Activated T-cell treated with anti-CD3 and anti-CD28 coated beads, Interleukin-2, amount 50 U/mL, for 1 hour (primary cell): ENCODE results near the gene STK36.

ENCODE experiments used
- DNase-seq: peaks from one replicate; pipeline ENCODE4 v3.0.0-alpha.2; 2020

STK36 gene, protein sequence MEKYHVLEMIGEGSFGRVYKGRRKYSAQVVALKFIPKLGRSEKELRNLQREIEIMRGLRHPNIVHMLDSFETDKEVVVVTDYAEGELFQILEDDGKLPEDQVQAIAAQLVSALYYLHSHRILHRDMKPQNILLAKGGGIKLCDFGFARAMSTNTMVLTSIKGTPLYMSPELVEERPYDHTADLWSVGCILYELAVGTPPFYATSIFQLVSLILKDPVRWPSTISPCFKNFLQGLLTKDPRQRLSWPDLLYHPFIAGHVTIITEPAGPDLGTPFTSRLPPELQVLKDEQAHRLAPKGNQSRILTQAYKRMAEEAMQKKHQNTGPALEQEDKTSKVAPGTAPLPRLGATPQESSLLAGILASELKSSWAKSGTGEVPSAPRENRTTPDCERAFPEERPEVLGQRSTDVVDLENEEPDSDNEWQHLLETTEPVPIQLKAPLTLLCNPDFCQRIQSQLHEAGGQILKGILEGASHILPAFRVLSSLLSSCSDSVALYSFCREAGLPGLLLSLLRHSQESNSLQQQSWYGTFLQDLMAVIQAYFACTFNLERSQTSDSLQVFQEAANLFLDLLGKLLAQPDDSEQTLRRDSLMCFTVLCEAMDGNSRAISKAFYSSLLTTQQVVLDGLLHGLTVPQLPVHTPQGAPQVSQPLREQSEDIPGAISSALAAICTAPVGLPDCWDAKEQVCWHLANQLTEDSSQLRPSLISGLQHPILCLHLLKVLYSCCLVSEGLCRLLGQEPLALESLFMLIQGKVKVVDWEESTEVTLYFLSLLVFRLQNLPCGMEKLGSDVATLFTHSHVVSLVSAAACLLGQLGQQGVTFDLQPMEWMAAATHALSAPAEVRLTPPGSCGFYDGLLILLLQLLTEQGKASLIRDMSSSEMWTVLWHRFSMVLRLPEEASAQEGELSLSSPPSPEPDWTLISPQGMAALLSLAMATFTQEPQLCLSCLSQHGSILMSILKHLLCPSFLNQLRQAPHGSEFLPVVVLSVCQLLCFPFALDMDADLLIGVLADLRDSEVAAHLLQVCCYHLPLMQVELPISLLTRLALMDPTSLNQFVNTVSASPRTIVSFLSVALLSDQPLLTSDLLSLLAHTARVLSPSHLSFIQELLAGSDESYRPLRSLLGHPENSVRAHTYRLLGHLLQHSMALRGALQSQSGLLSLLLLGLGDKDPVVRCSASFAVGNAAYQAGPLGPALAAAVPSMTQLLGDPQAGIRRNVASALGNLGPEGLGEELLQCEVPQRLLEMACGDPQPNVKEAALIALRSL (N-terminal part only)

DNA sequence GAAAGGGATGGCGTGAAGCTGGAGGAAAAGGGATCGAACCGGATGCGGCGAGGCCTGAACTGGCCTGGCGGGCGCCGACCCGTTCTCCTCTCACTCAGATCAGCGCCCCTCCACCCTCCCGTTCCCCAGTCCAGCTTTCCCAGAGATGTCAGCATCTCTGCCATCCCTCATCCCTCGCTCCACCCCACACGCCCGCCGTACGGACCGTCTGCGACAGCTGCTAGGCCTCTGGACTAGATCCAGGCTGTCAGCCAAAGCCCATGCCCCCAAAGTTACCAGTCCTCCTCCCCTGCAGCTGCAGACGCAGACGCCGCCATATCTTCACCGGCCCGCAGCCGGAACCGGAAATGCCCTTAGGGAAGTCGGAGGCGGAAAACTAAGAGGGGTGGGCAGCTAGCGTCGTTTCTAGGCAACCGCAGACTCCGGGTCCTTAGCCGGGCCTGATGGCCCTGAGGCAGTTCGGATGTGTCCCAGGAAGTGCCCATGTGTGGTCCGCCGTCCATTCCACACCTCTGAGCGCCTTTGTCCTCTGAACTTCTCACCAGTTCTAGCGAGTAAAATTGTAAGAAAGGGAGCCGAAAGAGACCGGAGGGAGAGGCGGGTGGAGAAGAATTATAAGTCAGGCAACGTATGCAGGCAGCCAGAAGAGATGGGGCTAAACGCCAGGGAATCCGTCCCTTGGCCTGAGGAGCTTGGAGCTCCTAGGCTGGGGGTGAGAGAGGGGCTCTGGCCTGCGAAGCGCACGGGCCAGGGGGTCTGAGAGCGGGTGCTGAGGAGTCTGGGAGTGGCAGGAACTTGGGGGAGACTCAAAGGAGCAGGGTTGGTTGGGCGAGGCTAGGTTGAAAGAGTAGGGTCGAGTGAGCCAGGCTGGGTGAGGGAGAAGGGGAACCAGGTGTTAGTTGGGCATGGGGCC is at the start of gene STK36, which contains the start of gene RNF25:
Gene STK36 (plus strand): TSS at position 433 of the 913 bp plus-strand sequence. CDS start 744 bp downstream, outside the sequence.
Gene RNF25 (minus strand): TSS at position 349 of the 913 bp plus-strand sequence. CDS start 32 bp downstream, at position 317.
- peak; percentile 79 for DNase-seq

DNA sequence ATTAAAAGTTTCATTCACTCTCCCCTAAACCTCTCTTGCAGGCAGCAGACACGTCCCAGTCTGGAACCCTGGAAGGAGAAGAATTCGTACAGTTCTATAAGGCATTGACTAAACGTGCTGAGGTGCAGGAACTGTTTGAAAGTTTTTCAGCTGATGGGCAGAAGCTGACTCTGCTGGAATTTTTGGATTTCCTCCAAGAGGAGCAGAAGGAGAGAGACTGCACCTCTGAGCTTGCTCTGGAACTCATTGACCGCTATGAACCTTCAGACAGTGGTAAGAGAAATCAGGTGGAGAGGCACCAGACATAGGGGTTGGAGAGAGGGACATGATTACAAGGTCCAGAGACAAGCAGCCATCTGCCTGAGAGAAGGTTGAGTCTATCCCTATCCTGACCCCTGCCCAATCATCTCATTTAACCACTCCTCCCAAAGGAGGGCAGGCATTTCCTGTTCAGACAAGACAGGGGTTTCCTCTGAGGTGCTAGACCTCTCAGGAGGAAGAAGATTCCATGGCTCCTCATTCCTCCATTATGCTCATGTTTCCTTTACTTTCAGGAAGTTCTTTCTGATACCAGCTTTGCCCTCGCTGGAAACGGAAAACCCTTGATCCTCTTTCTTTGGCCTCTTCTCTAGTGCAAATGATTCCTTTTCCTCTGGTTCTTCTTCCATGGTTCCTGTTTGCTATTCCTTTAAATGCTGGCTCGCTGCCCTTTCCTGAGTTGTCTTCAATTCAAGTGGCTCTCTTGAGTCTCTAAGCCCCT is 49.1 kb upstream of the STK36 start:
- DNase-seq, result no peak

DNA sequence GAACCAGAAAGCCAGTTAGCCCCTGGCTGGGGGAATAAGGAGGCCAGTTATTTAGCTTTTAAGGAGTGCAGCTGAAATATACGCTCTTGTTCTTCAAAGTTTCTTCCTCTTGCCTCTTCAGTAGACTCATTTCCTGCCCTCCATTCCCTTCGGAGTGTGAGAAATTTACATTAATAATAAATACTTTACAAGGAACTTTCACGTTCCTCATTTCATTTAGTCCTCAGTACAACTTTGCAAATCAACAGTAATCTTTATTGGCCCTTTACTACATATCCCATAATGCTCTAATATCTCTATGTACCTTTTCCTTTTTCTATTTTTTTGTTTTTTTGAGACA is 48.5 kb upstream of the STK36 start:
- no peak for DNase-seq

DNA sequence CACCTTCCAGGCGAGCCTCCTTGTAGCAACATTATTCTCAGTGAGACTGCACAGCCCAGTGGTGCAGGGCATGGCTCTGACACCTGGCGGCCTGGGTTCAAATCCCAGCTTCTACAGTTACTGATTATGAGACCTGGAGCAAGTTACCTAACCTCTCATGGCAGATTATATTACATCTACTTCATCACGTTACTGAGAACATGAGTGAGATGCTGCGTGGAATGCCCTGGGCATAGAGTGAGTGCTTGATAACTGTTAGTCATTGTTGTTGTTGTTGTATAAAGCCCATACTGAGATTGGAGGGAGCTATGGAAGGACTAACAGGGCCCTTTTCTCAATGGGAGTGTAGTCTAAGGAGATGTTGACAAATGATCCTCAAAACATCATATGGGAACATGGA is 45.5 kb upstream of the STK36 start:
- no peak for DNase-seq

DNA sequence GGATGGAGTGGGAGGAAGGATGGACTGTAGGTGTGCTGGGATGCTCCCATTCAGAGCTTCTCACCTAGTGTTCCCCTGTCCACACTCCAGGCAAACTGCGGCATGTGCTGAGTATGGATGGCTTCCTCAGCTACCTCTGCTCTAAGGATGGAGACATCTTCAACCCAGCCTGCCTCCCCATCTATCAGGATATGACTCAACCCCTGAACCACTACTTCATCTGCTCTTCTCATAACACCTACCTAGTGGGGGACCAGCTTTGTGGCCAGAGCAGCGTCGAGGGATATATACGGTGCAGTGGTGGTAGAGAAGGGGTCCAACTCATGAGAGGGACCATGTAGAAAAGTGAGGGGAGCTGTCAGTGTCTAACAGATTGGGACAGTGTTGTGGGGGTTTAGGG is 43.9 kb upstream of the STK36 start:
- no peak for DNase-seq

DNA sequence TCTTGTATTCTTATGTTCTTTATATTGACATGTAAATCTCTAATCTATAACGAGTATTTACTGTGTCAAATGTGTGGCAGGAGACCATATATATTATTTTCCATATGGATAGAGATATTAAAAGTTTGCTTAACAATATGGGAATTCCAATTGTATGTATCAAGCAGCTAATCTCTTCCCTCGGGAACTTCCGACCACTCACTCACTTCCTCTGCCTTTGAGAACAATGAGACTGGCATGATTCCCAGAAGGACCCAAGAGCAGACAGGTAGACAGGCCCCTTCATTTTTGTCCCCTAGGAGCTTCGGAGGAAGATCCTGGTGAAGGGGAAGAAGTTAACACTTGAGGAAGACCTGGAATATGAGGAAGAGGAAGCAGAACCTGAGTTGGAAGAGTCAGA is 40.0 kb upstream of the STK36 start:
- DNase-seq, result no peak

DNA sequence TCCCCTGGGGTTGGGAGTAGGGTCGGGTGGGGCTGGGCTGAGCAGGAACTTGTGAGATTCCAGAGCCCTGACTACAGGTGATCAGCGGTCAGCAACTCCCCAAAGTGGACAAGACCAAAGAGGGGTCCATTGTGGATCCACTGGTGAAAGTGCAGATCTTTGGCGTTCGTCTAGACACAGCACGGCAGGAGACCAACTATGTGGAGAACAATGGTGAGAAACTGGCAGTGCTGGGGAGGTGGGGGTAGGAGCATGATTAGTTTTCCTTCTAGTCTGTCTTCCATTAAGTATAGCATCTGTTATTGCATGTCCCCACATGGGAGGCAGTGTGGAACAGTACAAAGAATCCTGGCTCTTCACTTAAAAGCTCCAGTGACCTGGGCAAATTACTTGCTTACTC is 36.2 kb upstream of the STK36 start:
- DNase-seq, result no peak

DNA sequence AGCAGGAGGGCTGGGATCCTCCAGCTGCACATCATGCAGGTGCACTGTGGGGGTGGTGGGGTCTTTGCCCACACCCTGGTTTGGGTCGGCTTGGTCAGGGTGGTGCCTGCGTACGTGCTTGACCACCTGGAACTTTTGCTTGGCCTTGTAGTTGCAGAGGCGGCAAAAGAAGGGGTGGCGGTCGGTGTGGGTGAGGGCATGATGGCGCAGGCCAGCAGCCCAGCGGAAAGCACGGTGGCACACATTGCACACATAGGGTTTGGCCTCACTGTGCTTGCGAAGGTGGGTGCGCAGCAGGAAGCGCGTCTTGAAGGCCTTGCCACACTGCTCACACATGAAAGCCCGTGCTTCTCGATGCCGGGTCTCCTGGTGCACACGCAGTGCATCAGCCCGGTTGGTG is 33.5 kb upstream of the STK36 start:
- DNase-seq, result no peak

DNA sequence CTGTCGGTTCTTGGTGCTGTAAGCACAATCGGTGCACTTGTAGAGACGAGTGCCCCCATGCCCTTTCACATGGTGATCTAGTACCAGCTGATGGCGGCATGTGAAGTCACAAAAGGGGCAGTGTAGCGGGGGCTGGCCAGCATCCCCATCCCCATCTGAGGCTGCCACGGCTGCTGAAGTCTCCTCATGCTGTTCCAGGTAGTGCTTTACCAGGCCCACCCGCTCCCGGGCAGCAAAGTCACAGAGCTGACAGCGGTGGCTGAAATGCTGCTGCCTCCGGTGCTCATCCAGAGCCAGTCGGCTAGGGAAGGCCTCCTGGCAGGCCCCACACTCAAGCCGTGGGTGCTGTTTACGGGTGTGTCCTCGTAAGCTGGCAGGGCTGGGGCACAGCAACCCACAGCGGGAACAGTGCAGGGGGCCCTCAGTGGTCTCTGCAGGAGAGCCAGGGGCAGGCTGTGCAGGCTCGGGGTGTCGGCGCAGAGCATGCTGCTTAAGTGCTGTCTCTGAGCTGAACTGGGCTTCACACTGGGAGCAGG is 29.7 kb upstream of the STK36 start:
- DNase-seq, result no peak

DNA sequence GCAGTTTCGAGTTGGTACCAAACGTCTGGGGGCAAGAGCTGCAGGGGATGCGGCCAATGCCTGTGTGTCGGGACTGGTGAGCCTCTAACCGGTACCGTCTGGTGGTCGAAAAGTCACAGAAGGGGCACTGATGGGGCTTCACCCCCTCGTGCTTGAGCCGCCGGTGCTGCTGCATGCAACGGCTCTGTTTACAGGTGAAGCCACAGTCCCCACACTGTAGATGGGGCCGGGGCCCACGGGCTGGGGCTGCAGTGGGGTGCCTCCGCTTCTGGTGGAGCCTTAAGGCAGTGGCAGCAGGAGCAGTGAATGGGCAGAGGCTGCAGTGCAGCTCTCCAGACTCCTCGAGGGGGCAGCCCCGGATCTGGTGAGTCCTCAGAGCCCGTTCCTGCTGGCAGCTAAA is 29.1 kb upstream of the STK36 start:
- DNase-seq, result no peak

DNA sequence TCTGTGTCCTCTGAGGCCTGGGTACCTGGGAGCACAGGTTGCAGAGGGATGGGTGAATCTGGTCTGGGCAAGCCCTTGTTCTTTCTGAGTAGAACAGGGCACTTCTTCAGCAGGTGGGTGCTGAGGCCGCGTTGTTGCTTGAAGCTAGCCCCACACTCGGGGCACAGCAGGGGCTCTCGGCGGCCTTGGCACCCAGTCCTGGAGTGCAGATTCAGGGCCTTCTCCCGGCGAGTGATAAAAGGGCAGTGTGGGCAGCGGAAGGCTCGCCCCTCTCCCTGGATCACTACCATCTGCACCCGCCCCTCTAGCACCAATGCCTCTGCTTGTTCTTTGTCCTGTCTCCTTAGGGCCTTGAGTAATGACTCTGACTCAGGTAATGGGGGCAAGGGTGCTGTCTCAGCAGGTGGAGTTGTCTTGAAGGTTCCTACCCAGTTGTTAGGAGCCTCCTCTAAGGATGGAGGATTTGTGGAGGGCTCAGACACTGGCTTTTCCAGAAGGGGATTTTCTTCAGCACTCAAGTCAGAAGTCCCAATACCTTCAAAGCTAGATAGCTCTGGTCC is 28.1 kb upstream of the STK36 start:
- no peak for DNase-seq

DNA sequence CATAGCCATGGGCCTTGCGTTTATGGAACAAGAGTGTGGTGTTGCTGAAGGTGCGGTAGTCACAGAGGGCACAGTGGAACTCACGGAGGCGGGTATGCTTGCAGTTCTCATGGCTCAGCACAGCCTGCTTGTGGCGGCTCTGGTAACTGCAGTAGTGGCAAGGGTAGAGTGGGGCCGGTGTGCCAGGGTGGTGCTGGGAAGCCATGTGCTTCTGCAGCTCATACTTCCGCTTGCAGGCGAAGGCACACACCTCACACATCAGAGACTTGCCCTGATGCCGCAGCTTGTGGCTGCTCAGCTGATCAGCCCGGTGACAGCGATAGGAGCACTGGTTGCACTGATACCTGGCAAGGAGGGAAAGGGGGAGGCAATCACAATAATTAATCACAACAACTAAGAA is 27.2 kb upstream of the STK36 start:
- DNase-seq, result no peak

DNA sequence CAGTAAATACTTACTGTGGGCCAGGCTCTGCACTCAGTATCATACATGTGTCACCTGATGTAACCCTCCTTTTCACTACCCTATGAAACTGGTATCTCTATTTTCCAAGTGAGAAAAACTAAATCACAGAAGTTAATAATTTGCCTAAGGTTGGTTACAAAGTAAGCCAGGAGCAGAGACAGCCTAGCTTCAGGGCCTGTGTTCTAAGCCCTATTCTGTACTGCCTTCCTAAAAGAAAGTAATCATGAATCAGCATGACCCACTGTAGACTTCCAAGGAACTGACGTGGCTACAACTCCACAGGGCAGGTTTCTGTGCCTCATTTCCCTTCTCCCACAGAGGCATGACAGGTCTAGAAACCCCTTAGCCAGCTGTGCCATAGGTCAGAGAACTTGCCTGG is 26.8 kb upstream of the STK36 start:
- DNase-seq, result no peak

DNA sequence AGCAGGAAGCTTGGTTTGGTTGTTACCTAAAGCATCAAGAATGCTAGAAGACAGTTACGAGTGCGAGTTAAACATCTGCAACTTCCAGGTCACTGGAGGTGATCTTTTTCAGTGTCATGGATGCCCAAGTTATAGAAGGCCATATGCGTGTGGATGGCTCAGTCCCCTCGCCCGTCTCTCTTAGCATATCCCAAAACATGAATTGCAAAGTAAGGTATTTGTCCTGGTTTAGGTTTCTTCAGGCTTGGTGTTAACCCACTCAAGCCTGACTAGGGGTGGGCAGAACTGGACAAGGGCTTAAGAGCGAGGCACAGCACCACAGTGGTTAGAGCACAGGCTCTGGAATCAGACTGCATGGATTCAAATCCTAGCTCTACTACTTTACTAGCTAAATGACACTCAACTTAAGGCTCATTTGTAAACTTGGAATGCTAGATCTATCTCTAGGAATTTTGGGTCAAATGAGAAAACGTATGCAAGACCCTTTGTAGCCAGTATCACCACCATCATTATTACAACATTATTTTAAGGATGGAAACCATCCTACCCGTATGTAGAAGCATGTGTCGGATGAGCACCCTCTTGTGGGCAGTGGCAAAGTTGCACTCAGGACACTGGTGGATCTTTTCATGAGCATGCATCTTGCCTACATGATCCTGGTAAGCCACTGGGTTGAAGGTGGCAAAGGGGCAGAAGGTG is 23.6 kb upstream of the STK36 start:
- DNase-seq, result peak; percentile 54

DNA sequence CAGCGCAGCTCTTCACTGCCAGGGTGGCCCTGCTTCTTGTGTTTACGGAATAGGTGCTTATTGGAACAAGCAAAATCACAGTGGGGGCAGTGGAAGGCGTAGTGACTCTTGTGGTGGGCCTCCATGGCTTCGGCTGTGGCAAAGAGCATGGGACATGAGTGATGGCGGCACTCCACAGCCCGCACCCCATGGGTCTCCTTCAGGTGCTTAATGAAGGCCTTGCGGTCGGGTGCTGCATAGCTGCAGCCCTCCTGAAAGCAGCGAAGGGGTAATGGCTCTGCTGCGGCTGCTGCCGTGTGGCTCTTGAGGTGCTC is 23.1 kb upstream of the STK36 start:
- no peak for DNase-seq

DNA sequence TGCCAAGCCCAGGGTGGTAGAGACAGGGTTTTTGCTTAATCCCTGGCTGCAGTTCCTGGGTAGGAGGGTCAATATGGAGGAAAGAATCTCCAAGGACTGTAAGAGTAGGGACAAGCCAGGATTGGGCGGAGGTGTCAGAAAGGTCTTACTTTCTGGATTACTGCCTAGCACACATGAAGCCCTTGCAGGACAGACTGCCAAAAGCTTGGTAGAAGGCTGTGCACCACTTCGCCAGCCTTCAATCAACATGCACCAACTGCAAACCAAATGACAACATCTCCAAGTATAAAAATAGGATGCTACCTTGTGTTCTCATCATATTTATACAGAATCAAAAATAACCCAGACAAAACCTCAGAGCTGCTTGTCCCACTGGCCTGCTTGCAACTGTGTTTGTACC is 16.1 kb upstream of the STK36 start:
- no peak for DNase-seq

DNA sequence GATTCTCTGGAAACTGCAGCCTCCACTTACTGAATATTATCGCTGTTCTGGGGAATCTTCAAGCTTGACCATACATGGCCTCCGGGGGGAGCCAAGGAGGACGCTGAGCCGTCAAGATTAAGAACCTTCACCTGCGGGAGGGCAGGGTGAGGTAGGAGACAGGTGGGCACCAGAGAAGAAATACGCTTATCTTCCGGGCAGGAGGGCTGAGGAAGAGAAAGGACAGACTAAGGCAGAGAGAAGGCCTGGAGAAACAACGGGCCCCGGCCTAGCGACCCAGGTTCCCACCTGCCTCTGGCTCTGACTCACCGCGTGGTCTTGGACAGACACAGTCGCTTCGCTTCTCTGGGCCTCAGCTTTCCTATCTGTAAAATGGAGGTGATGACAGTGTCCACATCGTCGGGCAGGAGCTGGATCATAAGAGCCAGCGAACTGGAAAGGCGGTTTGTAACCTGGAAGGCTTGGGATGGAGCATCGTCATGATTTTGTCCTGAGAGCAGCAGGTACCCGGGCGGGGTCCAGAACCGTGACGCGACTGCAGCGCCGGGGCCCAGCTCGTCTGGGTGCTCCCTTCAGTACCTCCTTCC is 13.1 kb upstream of the STK36 start:
- DNase-seq, result peak; percentile 52

DNA sequence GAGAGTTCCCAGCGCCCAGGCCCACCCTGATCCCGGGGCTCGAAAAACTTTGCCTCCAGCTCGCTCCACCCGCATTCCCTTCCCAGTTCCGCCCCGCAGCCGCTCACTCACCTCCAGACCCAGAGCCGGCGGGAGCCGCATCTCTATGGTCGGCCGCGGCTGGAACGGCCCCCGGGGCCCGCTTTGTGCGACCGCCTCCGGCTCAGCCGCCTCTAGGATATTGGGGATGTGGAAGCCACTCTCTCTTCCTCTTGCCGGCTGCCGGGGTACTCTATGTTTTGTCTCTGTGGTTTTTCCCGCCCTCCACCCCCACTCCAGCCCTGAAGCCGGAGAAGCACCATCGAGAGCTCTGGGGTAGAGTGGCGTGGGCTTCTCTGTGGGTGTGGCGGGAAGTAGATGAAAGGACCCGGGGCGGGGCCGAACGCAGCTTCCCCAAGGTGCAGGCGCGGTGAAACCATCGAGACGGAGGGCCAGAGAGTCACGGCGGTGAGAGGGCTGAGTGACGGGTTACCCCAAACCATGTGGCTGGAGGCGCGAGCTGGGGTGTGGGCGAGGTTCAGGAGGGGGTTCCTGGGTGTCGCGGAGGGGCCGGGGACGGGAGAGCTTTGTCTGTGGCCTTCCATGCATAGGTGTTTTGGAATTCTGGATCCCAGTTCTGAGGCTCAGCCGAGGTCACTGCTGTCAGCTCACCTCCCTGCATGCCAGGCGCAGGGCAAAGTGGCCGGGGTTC is 12.5 kb upstream of the STK36 start, which contains the start of the genes BCS1L and ZNF142:
Gene BCS1L (plus strand): TSS at position 426 of the 730 bp plus-strand sequence. CDS start 1,305 bp downstream, outside the sequence.
Gene ZNF142 (minus strand): TSS at position 366 of the 730 bp plus-strand sequence. CDS start 3,194 bp downstream, outside the sequence.
- peak; percentile 92 for DNase-seq

DNA sequence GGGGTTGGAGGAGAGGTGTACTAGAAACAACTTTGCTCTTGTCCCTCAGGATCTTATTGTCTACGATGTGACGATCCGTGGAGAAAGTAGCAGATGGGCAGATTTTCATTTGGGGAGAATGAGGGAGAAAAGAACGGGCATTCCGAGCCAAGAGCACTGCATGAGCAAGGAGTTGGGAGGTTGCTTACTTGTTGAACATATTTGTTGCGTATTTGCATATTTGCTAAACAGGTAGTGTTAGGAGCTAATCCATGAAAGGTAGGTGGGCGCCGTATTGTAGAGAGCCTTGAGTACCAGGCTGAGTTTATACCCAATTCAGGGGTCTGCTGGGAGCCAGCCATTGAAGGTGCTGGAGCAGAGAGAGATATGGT is 11.9 kb upstream of the STK36 start:
- DNase-seq, result no peak
